GM19099 (cell line): ENCODE data around the gene CCNI2.

Experiments
- POLR2A ChIP-seq: IDR thresholded peaks from 3 replicates; pipeline ENCODE4 v1.6.1; 2011; ENCODE audit warnings: low read depth; ENCODE audit not compliant: insufficient read length; ENCODE audit errors: extremely low read depth

The CCNI2 gene

GRCh38 chr5:132778856-132779255 is 31.6 kb downstream of the CCNI2 start:
- no peak for TF ChIP-seq POLR2A

DNA sequence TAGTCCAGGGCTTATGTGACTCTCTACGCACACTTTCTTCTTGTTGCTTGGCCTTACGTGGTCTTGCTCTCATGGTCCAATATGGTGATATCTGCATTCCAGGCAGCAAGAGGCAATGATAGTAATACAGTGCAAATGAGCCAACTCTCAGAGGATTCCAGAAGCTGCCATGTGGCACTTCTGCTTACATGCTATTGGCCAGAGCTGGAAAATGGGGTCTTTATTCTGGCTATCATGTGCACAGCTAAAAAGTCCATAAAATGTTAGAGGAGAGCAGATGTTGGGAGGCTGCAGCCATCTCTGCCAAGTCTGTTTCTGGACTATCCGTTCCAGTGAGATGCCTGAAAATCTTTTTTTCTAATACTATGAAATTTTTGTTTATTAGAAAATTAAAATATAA is 32.7 kb downstream of the CCNI2 start:
- TF ChIP-seq POLR2A: no peak

DNA sequence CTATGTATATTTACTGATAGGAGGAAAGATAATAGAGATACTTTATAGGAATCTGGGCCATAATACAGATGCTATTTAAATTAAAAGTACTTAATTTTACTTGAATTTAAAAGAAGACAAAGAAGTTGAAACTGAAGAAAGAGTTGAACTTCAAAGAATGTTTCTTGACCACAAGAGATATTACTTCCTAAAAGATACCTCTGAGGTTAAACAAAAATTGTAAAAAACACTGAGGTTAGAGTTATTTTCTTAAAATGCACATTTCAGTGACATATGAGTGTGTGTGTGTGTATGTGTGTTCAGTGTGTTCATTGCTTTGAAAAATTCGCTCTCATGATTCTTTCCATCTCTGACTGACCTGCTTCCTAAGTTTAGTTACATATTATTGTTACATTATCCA is 33.4 kb downstream of the CCNI2 start:
- no peak for TF ChIP-seq POLR2A

GRCh38 chr5:132781029-132781428 is 33.8 kb downstream of the CCNI2 start:
- no peak for TF ChIP-seq POLR2A

GRCh38 chr5:132782101-132782500 is 34.9 kb downstream of the CCNI2 start:
- no peak for TF ChIP-seq POLR2A

DNA sequence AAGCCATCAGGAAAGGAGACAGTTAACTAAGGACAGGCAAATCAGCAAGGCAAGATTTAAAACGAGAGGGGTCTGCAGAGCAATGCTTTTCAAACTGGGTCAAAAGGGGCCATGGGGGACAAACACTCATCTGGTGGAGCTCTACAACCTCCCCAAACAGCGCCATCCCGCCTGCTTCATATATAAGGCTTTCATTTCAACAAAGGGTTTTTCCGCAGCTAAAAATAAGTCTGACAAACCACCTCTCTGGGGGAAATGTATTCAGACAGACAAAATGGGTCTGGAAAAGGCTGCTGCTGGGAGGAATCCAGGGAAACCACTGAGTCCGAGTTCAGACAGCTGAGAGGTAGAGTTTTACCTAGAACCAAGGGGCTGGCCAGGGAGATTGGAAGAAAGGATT is 38.1 kb downstream of the CCNI2 start:
- no peak for TF ChIP-seq POLR2A

DNA sequence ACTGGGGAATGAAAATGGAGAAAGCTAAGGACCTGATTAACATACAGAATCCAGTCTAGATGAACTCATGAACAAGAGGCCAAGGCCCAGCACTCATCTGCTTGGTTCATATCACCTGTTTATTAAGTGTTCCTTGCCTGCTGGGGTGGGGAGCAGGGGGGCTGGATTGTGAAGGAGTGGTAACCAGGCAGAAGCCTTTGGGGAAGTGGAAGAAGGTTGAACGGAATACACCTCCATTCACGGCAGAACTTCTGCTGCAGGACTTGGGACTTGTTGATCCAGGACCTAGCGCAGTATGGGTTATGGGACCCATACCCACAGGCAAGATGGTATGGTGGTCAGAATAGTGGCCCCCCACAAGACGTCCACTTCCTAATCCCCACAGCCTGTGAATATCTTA is 38.6 kb downstream of the CCNI2 start:
- TF ChIP-seq POLR2A: no peak

DNA sequence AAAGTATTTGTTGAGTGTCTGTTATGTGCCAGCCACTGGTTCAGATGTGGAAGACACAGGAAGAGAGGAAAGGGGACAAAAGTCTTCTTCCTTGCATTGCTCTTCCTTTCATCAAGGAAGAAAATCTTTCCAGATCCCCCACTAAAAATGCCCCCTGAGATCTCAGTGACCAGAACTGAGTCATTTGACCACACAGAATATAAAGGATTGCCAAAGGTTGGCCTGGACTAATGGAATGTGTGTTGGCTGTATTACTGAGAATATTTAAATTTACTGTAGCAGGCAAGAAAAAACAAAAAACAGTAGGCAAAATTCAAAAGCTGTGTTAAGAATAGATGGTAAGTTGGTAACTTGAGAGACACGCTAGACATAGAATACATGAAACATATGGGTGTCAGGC is 39.9 kb downstream of the CCNI2 start:
- no peak for TF ChIP-seq POLR2A

- TF ChIP-seq POLR2A: no peak
Observed at GRCh38 chr5:132788508-132788907, 41.3 kb downstream of the CCNI2 start.

DNA sequence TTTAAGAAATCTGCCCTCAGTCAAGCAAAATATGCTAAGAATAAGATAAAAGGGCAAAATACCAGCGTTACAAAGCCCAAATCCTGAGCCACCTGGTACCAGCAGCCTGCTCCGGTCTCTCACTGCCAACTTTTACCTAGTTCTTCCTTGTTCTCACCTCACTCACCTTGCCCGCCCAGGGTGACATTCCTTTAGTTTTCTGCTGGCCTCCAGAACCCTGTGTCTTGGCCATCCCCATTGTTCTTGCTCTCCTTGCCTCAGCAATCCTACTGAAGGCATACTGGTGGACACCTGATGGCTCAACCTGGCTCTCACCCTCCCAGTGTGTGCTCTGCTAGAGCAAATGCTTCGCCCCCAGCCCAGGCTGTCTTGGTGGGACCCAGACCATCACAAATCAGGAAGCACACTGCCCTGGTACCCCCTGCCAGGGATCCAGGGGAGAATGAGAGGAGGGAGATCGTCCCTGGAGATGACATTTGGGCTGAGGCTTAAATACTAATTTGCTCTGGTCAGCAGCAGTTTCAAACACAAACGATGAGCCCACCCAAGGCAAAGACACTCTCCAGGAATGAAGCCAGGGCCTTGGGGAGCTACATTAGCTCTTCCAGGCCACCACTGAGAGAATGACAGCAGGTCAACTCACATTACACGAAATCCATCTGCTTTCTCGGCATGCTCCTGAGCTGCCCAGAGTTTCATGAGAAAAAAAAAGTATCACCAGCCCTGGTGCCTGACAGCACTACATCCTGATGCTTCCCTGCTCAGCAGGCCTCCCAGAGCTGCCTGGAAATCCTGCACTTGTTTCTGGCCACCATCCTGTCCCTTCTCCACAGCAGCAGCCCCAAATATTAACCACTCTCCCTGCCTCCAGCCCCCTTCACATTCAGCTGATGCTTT is 42.0 kb downstream of the CCNI2 start:
- no peak for TF ChIP-seq POLR2A

- TF ChIP-seq POLR2A: no peak
Observed at GRCh38 chr5:132790201-132790865, 43.1 kb downstream of the CCNI2 start.

- TF ChIP-seq POLR2A: no peak
Observed at GRCh38 chr5:132791026-132791425, 43.8 kb downstream of the CCNI2 start.

DNA sequence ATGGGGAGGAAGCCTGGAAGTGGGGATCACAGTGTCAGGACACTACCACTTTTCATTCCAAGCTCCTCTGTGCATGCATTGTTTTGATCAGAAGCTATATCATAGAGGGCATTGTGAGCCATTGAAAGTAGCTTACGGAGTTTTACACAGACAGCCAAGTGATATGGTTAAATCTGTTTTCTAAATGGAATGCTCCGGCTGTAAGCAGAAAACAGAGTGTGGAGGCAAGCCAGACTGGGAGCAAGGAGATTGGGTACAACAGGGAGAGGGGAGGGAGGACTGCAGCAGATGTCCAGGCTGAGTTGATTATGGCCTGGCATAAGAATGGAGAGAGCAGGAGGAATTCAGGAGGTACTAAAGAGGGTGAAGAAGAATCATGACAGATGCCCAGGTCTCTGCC is 50.4 kb downstream of the CCNI2 start:
- TF ChIP-seq POLR2A: no peak

GRCh38 chr5:132799392-132799791 is 52.2 kb downstream of the CCNI2 start:
- TF ChIP-seq POLR2A: no peak

- TF ChIP-seq POLR2A: no peak
Observed at GRCh38 chr5:132800545-132800944, 53.3 kb downstream of the CCNI2 start.

DNA sequence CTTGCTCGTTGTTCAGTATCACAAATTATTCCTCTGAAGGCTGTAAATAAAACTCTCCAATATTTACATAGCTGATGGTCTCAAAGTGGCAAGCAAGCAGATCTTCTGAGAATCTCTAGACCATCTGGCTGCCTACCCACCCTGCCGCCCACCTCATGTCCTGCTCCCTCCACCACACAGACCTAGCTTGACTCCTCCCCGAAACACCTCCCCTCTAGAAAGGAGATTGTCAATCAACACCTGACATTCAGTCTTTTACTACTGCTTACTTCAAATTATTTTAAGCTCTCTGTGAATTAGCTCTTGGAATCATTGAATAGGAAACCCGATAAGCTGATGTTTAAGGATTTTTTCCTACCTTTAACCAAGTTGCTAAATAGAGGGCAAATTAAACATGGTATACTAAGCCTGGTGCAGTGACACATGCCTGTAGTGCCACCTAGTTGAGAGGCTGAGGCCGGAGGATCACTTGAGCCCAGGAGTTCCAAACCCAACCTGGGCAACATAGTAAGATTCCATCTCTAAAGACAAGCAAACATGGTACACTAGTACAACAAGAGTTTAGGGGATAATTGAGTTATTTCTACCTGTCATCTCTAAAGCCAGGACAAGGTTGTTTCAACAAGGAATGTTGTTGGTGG is 54.9 kb downstream of the CCNI2 start:
- no peak for TF ChIP-seq POLR2A
